Muscle of leg (tissue), 11 donors: ENCODE results near the gene ATP5PO. TPM values are rescaled to one million over a fixed set of nuclear protein-coding genes. Genes with fewer than 3 reads are reported as not detected.

Experiments used
- DNase-seq: peaks from one replicate; pipeline ENCODE4 v3.0.0; 2013
- H3K27ac ChIP-seq: one replicate; pipeline ENCODE4 v1.5.1; 2013; ENCODE audit warnings: mild to moderate bottlenecking, low read length, control low read depth
- H3K27me3 ChIP-seq: one replicate; pipeline ENCODE4 v1.6.1; 2013; ENCODE audit warnings: low read length; ENCODE audit not compliant: control insufficient read depth, insufficient read depth
- H3K36me3 ChIP-seq: one replicate; pipeline ENCODE4 v1.6.1; 2013; ENCODE audit warnings: low read length; ENCODE audit not compliant: control insufficient read depth, insufficient read depth
- H3K4me1 ChIP-seq: one replicate; pipeline ENCODE4 v1.6.1; 2013; ENCODE audit warnings: low read length; ENCODE audit not compliant: control insufficient read depth, insufficient read depth
- H3K4me3 ChIP-seq: one replicate; pipeline ENCODE4 v1.5.1; 2013; ENCODE audit warnings: low read length, control low read depth
- H3K9me3 ChIP-seq: replicated peaks from 2 replicates; pipeline ENCODE4 v1.6.1; 2013; ENCODE audit warnings: low read depth, low read length; ENCODE audit not compliant: control insufficient read depth
- WGBS: methylation state at CpG from one replicate; pipeline ENCODE4 v1.1.5; 2013; ENCODE audit warnings: missing lambda C conversion rate; ENCODE audit not compliant: insufficient coverage; 5-methylcytosine and 5-hydroxymethylcytosine counted together
- polyA plus RNA-seq, 8 donors: library from polyadenylated mRNA; unstranded; fragments of 120-200 nt; gene quantifications; one replicate each; pipeline versions ENCODE4 v1.2.1 to v1.2.3, GENCODE V29; 2013; ENCODE audit warnings: inconsistent platforms in 1 of 8, low replicate concordance in 1 of 8; ENCODE audit not compliant: insufficient read length in 8 of 8, insufficient read depth in 1 of 8
- total RNA-seq: library from RNA; stranded (reverse); fragments of 120-200 nt; gene quantifications from one replicate; pipeline ENCODE4 v1.2.4, GENCODE V29; 2013

Gene ATP5PO
- total and polyA plus RNA-seq, 9 donors: 224 to 338 (median 293) TPM

GRCh38 chr21:33893917-33894316, 21.7 kb downstream of the ATP5PO start:
- no peak overlapping the region for H3K4me3 ChIP-seq
- DNase-seq: no peak
- H3K4me1 ChIP-seq: peaks cover 13% of the 10 kb centered on the region
- no peaks in the 10 kb centered on the region for H3K36me3 ChIP-seq
- no peaks in the 10 kb centered on the region for H3K9me3 ChIP-seq
- WGBS: 83% methylated on average over 2 of the region's 4 CpGs
- no peak overlapping the region for H3K27ac ChIP-seq
- no peaks in the 10 kb centered on the region for H3K27me3 ChIP-seq

DNA sequence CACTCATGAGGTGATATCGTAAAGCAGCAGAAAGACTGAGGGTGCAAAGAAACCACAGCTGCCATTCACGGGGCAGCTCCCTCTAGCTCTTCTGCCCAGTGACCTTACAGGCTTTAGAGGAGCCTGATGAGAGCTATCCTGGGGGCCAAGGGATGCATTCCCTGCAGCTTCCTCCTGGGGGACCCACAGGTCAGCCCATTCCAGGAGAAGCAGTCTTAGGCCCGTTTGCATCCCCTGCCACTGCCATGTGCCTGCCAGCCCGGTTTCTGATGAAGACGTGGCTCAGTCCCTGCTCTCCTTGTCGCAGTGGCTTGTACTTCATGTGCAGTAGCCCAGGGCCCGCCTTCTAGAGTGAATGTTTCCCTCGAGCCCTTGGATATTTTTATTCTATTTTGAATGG, 22.8 kb downstream of the ATP5PO start:
- Histone ChIP-seq H3K4me3 (no peak overlapping the region), H3K36me3 (no peaks in the 10 kb centered on the region), H3K27me3 (no peaks in the 10 kb centered on the region), H3K4me1 (peaks cover 13% of the 10 kb centered on the region), H3K9me3 (no peaks in the 10 kb centered on the region), H3K27ac (no peak overlapping the region)
- WGBS: 67% methylated on average over 8 of the region's 8 CpGs
- no peak for DNase-seq

DNA sequence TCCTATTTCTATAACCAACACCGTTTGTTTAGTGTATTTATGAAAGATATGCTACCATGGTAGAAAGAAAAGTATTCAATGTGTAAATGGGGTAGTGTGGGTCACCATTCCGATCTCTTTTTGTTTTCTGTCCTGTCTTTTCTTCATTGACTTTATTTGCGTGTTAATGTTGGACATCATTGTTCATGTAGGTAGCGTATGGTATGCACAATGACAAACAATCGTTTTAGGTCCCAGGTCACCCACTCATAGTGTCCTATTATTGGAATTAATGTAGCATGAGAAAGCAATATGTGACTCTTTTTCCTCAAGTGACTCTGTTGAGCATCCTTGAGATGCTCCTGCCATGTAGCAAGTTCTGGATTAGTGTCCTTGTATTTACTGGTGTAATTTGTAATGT, 25.4 kb downstream of the ATP5PO start:
- H3K4me1 ChIP-seq: peaks cover 12% of the 10 kb centered on the region

DNA sequence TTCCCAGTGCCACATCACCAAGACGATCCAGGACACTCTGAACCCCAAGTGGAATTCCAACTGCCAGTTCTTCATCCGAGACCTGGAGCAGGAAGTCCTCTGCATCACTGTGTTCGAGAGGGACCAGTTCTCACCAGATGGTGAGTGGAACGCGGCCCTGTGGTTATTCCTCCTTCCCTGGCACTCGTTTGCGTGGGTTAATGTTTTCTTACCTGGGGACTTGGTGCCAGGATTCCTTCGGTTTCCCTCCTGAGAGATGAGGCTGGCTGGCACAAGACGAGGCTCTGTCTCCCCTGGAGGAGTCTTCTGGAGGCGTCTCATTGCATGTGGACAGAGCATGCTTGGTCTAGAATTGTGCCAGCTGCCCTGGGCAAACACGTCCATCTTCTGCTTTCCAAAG, 29.3 kb downstream of the ATP5PO start:
- Histone ChIP-seq H3K36me3 (no peaks in the 10 kb centered on the region), H3K27ac (no peak overlapping the region), H3K4me3 (no peak overlapping the region), H3K4me1 (no peaks in the 10 kb centered on the region), H3K27me3 (no peaks in the 10 kb centered on the region), H3K9me3 (no peaks in the 10 kb centered on the region)
- DNase-seq: no peak
- WGBS: 92% methylated on average over 11 of the region's 11 CpGs

More for the DNA sequence above, 25.4 kb downstream of the ATP5PO start:
- H3K36me3 ChIP-seq: no peaks in the 10 kb centered on the region
- no peak for DNase-seq
- H3K27ac ChIP-seq: no peak overlapping the region
- no peaks in the 10 kb centered on the region for H3K9me3 ChIP-seq
- no peaks in the 10 kb centered on the region for H3K27me3 ChIP-seq
- H3K4me3 ChIP-seq: no peak overlapping the region
- no CpG with 5 or more reads among the region's 5 CpGs for WGBS

GRCh38 chr21:33885172-33885514, 30.5 kb downstream of the ATP5PO start:
- Histone ChIP-seq H3K27me3 (no peaks in the 10 kb centered on the region), H3K4me3 (no peak overlapping the region), H3K9me3 (no peaks in the 10 kb centered on the region), H3K27ac (no peak overlapping the region), H3K4me1 (no peaks in the 10 kb centered on the region), H3K36me3 (no peaks in the 10 kb centered on the region)
- WGBS: 66% methylated on average over 4 of the region's 7 CpGs
- no peak for DNase-seq

- Histone ChIP-seq H3K27ac (no peak overlapping the region), H3K4me3 (no peak overlapping the region), H3K27me3 (no peaks in the 10 kb centered on the region), H3K36me3 (no peaks in the 10 kb centered on the region), H3K9me3 (no peaks in the 10 kb centered on the region), H3K4me1 (no peaks in the 10 kb centered on the region)
- 49% methylated on average over 15 of the region's 20 CpGs for WGBS
- peak; percentile 55 for DNase-seq
Observed at GRCh38 chr21:33884376-33885171, 31.0 kb downstream of the ATP5PO start.

DNA sequence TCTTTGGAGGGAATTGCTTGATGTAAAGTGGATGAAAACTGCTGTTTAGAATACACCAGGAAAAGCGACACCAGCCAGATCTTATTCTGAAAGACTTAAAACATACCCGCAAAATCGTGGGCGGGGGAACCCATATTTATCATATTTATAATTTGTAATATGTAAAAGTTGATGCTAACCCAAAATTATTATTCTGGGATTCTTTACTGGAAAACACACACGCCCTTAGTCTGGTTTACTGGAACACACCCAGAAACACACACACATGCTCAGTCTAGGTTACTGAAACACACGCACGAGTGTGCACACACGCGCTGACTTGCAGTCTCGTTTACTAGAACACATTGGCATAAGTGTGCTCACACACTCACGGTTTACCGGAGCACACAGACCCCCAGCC, 32.5 kb downstream of the ATP5PO start:
- no peak overlapping the region for H3K4me3 ChIP-seq
- DNase-seq: peak; percentile 48
- WGBS: 61% methylated on average over 8 of the region's 12 CpGs
- no peaks in the 10 kb centered on the region for H3K9me3 ChIP-seq
- H3K27ac ChIP-seq: no peak overlapping the region
- no peaks in the 10 kb centered on the region for H3K36me3 ChIP-seq
- H3K27me3 ChIP-seq: no peaks in the 10 kb centered on the region
- no peaks in the 10 kb centered on the region for H3K4me1 ChIP-seq

DNA sequence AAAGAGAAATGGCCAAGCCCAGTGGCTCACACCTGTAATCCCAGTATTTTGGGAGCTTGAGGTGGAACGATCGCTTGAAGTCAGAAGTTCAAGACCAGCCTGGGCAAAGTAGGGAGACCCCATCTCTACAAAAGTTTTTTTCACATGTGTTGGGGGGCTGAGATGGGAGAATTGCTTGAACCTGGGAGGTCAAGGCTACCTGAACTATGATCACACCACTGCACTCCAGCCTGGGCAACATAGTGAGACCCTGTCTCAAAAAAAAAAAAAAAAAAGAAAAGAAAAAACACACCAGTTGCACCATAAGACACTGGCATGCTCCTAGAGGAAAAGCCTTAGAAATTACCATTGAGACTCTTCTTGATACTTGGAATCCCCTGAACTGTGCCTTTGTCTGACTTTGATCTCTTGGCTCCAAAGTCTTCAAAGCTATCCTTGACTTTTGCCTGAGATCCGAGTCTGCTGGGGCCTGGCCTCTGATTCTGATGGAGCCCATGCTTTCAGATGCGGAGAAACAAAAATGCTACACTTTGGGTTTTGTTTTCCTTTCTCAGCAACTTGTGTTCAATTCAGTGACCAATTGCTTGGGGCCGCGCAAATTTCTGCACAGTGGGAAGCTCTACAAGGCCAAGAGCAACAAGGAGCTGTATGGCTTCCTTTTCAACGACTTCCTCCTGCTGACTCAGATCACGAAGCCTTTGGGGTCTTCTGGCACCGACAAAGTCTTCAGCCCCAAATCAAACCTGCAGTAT, 33.7 kb downstream of the ATP5PO start:
- Histone ChIP-seq H3K27ac (no peak overlapping the region), H3K4me1 (no peaks in the 10 kb centered on the region), H3K36me3 (no peaks in the 10 kb centered on the region), H3K9me3 (no peaks in the 10 kb centered on the region), H3K4me3 (no peak overlapping the region), H3K27me3 (no peaks in the 10 kb centered on the region)
- WGBS: 83% methylated on average over 7 of the region's 9 CpGs
- no peak for DNase-seq

DNA sequence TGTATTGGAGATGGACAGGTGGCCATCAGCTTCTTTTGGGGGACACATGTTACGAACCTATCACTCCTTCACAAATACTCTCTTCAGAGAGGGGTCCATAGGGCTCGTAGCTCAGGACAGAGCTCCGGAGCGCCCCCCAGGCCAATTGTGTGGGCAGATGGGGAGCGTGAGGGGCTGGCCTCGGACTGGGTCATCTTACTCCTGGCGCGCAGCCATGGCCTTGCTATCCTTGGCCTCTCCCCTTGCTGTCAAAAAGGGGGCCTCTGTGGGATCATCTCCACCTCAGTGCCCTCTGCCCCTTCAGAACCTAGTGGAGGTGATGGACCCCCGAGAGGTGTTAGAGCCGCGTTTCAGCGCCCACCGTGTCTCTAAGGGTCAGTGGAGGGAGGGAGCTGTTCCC, 35.0 kb downstream of the ATP5PO start:
- no peak for DNase-seq
- no peaks in the 10 kb centered on the region for H3K36me3 ChIP-seq
- H3K27me3 ChIP-seq: no peaks in the 10 kb centered on the region
- WGBS: 92% methylated on average over 7 of the region's 13 CpGs
- H3K27ac ChIP-seq: no peak overlapping the region
- no peaks in the 10 kb centered on the region for H3K4me1 ChIP-seq
- no peaks in the 10 kb centered on the region for H3K9me3 ChIP-seq
- no peak overlapping the region for H3K4me3 ChIP-seq

DNA sequence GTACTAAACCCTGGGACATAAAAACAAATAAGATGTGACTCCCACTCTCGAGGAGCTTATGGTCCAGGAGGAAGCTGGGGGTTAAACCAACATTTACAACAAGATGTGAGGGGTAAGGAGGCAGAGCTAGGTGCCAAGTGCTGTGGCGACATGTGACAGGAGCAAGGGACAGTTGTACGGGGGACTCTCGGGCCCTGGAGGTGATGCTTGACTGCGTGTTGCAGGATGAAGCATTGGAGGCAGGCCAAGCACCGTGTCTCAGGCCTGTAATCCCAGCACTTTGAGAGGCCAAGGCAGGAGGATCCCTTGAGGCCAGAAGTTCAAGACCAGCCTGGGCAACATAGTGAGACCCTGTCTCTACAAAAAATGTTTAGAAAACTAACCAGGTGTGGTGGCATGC, 36.8 kb downstream of the ATP5PO start:
- H3K36me3 ChIP-seq: no peaks in the 10 kb centered on the region
- WGBS: 63% methylated on average over 6 of the region's 6 CpGs
- DNase-seq: no peak
- no peaks in the 10 kb centered on the region for H3K9me3 ChIP-seq
- no peak overlapping the region for H3K27ac ChIP-seq
- H3K4me1 ChIP-seq: no peaks in the 10 kb centered on the region
- H3K27me3 ChIP-seq: no peaks in the 10 kb centered on the region
- H3K4me3 ChIP-seq: no peak overlapping the region
